Muscle layer of colon (tissue), 2 donors: Measurements from ENCODE around the gene DNAJC8.

Source experiments
- H3K27ac ChIP-seq: one replicate; pipeline ENCODE4 v1.7.0; 2013; ENCODE audit warnings: low read depth, mild to moderate bottlenecking, low read length, moderate library complexity
- H3K27me3 ChIP-seq, 2 donors: one replicate each; pipeline ENCODE4 v1.7.0; 2013; ENCODE audit warnings: low read length in 2 of 2, mild to moderate bottlenecking in 2 of 2; ENCODE audit not compliant: insufficient read depth in 2 of 2, control insufficient read depth in 1 of 2
- H3K36me3 ChIP-seq: one replicate; pipeline ENCODE4 v1.7.0; 2013; ENCODE audit warnings: mild to moderate bottlenecking, low read length; ENCODE audit not compliant: insufficient read depth
- H3K4me1 ChIP-seq: one replicate; pipeline ENCODE4 v1.7.0; 2013; ENCODE audit warnings: mild to moderate bottlenecking, low read length; ENCODE audit not compliant: insufficient read depth
- H3K4me3 ChIP-seq, 2 donors: one replicate each; pipeline ENCODE4 v1.7.0; 2013; ENCODE audit warnings: low read length in 2 of 2, low read depth in 1 of 2, mild to moderate bottlenecking in 1 of 2, moderate library complexity in 1 of 2
- H3K9ac ChIP-seq: one replicate; pipeline ENCODE4 v1.7.0; 2013; ENCODE audit warnings: low read length
- H3K9me3 ChIP-seq: one replicate; pipeline ENCODE4 v1.7.0; 2013; ENCODE audit warnings: mild to moderate bottlenecking, low read length
- donor health status: abdominal sarcoma.
- donor health status: Adenocarcinoma of cecum.

DNAJC8 gene

DNA sequence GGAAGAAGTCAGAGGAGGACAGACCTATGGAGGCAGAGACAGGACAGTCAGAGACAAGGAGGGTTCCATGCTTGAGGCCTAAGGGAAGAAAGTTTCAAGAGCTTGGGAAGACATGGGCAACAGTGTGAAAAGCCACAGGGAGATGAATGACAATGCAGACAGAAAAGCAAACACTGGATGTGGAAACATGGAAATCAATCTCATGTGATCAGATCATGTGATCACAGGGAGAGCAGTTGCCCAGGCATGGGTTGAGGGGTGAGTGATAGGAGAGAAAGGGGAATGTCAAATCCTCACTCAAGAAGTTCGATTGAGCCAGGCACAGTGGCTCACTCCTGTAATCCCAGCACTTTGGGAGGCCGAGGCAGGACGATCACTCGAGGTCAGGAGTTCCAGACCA is 73.6 kb downstream of the DNAJC8 start:
- no peaks in the 10 kb centered on the region for H3K27me3 ChIP-seq
- H3K4me1 ChIP-seq, result peaks cover 9% of the 10 kb centered on the region
- H3K27ac ChIP-seq, result no peak overlapping the region
- H3K9me3 ChIP-seq, result no peaks in the 10 kb centered on the region
- H3K9ac ChIP-seq, result no peak overlapping the region
- H3K36me3 ChIP-seq, result no peaks in the 10 kb centered on the region
- H3K4me3 ChIP-seq, result no peak overlapping the region

- no peaks in the 10 kb centered on the region for H3K36me3 ChIP-seq
- no peak overlapping the region for H3K9ac ChIP-seq
- H3K27ac ChIP-seq, result no peak overlapping the region
- H3K4me1 ChIP-seq, result no peaks in the 10 kb centered on the region
- no peaks in the 10 kb centered on the region for H3K9me3 ChIP-seq
- no peaks in the 10 kb centered on the region for H3K27me3 ChIP-seq
- no peak overlapping the region for H3K4me3 ChIP-seq
These were observed 74.9 kb downstream of the DNAJC8 start for GRCh38 chr1:28157894-28158293.

GRCh38 chr1:28156821-28157220 is 76.0 kb downstream of the DNAJC8 start:
- Histone ChIP-seq H3K9me3 (no peaks in the 10 kb centered on the region), H3K36me3 (no peaks in the 10 kb centered on the region), H3K27ac (no peak overlapping the region), H3K9ac (no peak overlapping the region), H3K4me3 (no peak overlapping the region), H3K4me1 (no peaks in the 10 kb centered on the region), H3K27me3 (no peaks in the 10 kb centered on the region)

DNA sequence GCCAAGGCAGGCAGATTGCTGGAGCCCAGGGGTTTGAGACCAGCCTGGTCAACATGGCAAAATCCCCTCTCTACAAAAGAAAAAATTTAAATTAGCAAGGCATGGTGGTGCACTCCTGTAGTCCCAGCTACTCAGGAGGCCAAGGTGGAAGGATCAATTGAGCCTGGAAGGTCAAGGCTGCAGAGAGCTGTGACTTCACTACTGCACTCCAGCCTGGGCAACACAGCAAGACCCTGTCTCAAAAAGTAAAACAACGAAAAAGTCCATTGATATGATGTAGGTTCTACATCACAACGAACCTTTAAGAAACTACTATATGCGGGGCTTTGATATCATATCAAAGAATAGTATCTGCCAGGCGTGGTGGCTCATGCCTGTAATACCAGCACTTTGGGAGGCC is 77.2 kb downstream of the DNAJC8 start:
- no peaks in the 10 kb centered on the region for H3K9me3 ChIP-seq
- H3K9ac ChIP-seq, result no peak overlapping the region
- no peaks in the 10 kb centered on the region for H3K4me1 ChIP-seq
- no peak overlapping the region for H3K27ac ChIP-seq
- no peaks in the 10 kb centered on the region for H3K27me3 ChIP-seq
- H3K4me3 ChIP-seq, result no peak overlapping the region
- no peaks in the 10 kb centered on the region for H3K36me3 ChIP-seq

GRCh38 chr1:28154078-28154594 is 78.7 kb downstream of the DNAJC8 start:
- no peaks in the 10 kb centered on the region for H3K36me3 ChIP-seq
- H3K9ac ChIP-seq, result no peak overlapping the region
- no peak overlapping the region for H3K4me3 ChIP-seq
- no peaks in the 10 kb centered on the region for H3K9me3 ChIP-seq
- H3K4me1 ChIP-seq, result no peaks in the 10 kb centered on the region
- H3K27me3 ChIP-seq, result no peaks in the 10 kb centered on the region
- no peak overlapping the region for H3K27ac ChIP-seq
